Karpas-422 (cell line): ENCODE results near the gene WDTC1. TPM values are rescaled to one million over a fixed set of nuclear protein-coding genes. Genes with fewer than 3 reads are reported as not detected.
"Not testable (repeated sequence)": the region's sequence is repeated elsewhere in the genome, so short reads cannot be mapped to it uniquely, and the experiment has no call there.

ENCODE experiments used
- DNase-seq: peaks from one replicate; pipeline ENCODE4 v3.0.0-alpha.2; 2015
- H2AFZ ChIP-seq: fragments of 200-600 bp; sonication (generic); 2 replicates; pipeline ENCODE4 v1.6.1; 2014; ENCODE audit warnings: antibody characterized with exemption, low read length, mixed read lengths
- H3K27ac ChIP-seq: fragments of 200-600 bp; sonication (generic); 2 replicates; pipeline ENCODE4 v1.5.1; 2014; ENCODE audit warnings: mild to moderate bottlenecking, low read length, moderate library complexity
- H3K27me3 ChIP-seq: fragments of 200-600 bp; sonication (generic); 2 replicates; pipeline ENCODE4 v1.6.1; 2014; ENCODE audit warnings: low read length, mixed read lengths
- H3K36me3 ChIP-seq: fragments of 200-600 bp; sonication (generic); 2 replicates; pipeline ENCODE4 v1.6.1; 2014; ENCODE audit warnings: low read length, mixed read lengths; ENCODE audit not compliant: insufficient read depth
- H3K4me1 ChIP-seq: fragments of 200-600 bp; sonication (generic); 2 replicates; pipeline ENCODE4 v1.6.1; 2014; ENCODE audit warnings: mild to moderate bottlenecking, low read length, mixed read lengths
- H3K4me2 ChIP-seq: fragments of 200-600 bp; sonication (generic); 2 replicates; pipeline ENCODE4 v1.6.1; 2014; ENCODE audit warnings: low read length, low read depth, mild to moderate bottlenecking; ENCODE audit not compliant: poor library complexity, severe bottlenecking
- H3K4me3 ChIP-seq: fragments of 200-600 bp; sonication (generic); 2 replicates; pipeline ENCODE4 v1.5.1; 2014; ENCODE audit warnings: mild to moderate bottlenecking, antibody characterized with exemption, low read length, mixed read lengths
- H3K79me2 ChIP-seq: fragments of 200-600 bp; sonication (generic); 2 replicates; pipeline ENCODE4 v1.6.1; 2014; ENCODE audit warnings: mild to moderate bottlenecking, low read length, mixed read lengths
- H3K9ac ChIP-seq: fragments of 200-600 bp; sonication (generic); 2 replicates; pipeline ENCODE4 v1.6.0; 2014; ENCODE audit warnings: low read length
- H3K9me2 ChIP-seq: fragments of 200-600 bp; sonication (generic), shearing (Covaris generic); replicated peaks from 2 replicates; pipeline ENCODE4 v1.6.0; 2014; ENCODE audit warnings: mild to moderate bottlenecking, low read length, moderate library complexity; ENCODE audit not compliant: insufficient read depth
- H3K9me3 ChIP-seq: fragments of 300-700, 200-600 bp; sonication (generic); 2 replicates; pipeline ENCODE4 v1.6.1; 2014; ENCODE audit warnings: low read length, mixed read lengths
- H4K20me1 ChIP-seq: fragments of 200-600 bp; sonication (generic); 2 replicates; pipeline ENCODE4 v1.6.1; 2014; ENCODE audit warnings: mild to moderate bottlenecking, antibody characterized with exemption, low read length, low read depth; ENCODE audit not compliant: insufficient read depth
- total RNA-seq: library from RNA; depleted of rRNA; stranded (reverse); fragments of >200 nt; shearing (Covaris generic); gene quantifications from 2 replicates; pipeline ENCODE4 v1.2.3, GENCODE V29; 2014; ENCODE audit warnings: low replicate concordance; rRNA removed

Gene WDTC1, protein sequence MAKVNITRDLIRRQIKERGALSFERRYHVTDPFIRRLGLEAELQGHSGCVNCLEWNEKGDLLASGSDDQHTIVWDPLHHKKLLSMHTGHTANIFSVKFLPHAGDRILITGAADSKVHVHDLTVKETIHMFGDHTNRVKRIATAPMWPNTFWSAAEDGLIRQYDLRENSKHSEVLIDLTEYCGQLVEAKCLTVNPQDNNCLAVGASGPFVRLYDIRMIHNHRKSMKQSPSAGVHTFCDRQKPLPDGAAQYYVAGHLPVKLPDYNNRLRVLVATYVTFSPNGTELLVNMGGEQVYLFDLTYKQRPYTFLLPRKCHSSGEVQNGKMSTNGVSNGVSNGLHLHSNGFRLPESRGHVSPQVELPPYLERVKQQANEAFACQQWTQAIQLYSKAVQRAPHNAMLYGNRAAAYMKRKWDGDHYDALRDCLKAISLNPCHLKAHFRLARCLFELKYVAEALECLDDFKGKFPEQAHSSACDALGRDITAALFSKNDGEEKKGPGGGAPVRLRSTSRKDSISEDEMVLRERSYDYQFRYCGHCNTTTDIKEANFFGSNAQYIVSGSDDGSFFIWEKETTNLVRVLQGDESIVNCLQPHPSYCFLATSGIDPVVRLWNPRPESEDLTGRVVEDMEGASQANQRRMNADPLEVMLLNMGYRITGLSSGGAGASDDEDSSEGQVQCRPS
- 37.0 and 44.1 TPM in 2 replicates for total RNA-seq

DNA sequence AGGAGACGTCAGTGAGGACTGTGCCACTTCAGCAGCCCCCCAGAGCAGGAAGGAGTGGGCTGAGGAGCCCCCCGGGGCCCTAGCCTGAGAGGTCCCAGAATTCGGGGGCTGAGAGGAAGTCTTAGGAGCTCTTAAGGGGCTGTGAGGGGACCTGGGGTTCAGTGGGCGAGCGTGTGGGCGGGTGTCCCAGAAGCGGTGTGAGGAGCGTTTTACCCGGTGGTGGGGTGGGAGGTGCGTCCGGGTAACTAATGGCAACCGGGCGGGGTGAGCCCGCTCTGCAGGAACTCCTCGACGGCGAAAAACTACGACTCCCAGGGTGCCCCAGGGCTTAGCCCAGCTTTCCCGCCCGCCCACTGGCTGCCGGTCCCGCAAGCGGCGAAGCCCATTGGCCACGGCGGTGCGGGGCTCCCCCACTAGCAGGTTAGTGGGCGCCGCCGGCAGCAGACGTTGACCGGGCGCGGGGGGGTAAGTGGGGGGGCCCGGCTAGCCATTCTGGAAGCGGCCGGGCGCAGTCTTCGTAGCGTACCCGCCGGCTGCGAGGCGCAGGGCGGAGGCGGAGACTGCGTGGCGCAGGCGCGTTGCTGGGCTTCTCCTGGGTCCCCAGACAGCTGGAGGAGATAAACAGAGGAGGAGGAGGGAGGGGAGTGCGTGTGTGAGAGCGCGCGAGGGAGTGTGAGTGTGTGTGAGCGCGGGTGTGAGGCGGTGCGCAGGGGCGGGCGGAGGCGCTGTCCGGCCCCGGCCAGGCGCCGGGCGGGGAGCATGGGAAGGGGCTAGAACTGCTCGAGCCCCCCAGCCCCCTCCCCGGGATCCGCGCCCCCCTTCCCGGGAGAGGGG, at the start of gene WDTC1:
WDTC1 (plus strand) TSS at position 584 of the 834 bp plus-strand sequence. CDS start 26,423 bp downstream, outside the sequence.
- peak within 1 kb of the TSS; percentile 67 for H3K4me3 ChIP-seq
- H3K9ac ChIP-seq = peak within 1 kb of the TSS; percentile 68
- H3K27ac ChIP-seq = peak within 1 kb of the TSS; percentile 64
- H3K4me1 ChIP-seq = peaks cover 30% of the 10 kb centered on the region
- peak; percentile 99 for DNase-seq
- H3K79me2 ChIP-seq = peaks cover 40% of the 10 kb centered on the region
- H3K27me3 ChIP-seq = no peaks in the 10 kb centered on the region
- no peaks in the 10 kb centered on the region for H4K20me1 ChIP-seq
- no peaks in the 10 kb centered on the region for H3K9me3 ChIP-seq
- peak within 1 kb of the TSS; percentile 80 for H3K4me2 ChIP-seq
- H2AFZ ChIP-seq = peak within 1 kb of the TSS; percentile 89
- H3K36me3 ChIP-seq = no peaks in the 10 kb centered on the region
- no peaks in the 10 kb centered on the region for H3K9me2 ChIP-seq

DNA sequence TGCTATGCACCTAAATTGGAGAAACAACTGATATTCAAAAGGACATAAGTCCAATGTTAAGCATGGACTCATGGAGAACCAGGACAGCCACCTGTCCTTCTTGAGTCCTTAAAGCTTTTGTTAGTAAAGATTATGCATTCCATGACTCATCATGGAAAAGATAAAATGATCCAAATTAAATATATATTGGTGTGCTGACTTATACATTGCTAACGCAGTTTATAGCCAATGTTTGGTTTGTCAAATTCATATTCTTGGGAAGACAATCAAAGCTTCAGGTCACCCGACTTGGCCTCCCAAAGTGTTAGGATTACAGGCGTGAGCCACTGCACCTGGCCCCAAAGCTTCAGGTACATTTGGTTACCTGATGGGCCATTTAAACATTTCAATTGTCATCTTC, 49.8 kb upstream of the WDTC1 start:
- not testable (repeated sequence) for H3K9me2 ChIP-seq, H3K4me2 ChIP-seq, H3K4me3 ChIP-seq, H3K4me1 ChIP-seq, H3K36me3 ChIP-seq, H2AFZ ChIP-seq, H3K9ac ChIP-seq, H3K9me3 ChIP-seq, H3K79me2 ChIP-seq, DNase-seq, H3K27me3 ChIP-seq, H4K20me1 ChIP-seq, H3K27ac ChIP-seq

DNA sequence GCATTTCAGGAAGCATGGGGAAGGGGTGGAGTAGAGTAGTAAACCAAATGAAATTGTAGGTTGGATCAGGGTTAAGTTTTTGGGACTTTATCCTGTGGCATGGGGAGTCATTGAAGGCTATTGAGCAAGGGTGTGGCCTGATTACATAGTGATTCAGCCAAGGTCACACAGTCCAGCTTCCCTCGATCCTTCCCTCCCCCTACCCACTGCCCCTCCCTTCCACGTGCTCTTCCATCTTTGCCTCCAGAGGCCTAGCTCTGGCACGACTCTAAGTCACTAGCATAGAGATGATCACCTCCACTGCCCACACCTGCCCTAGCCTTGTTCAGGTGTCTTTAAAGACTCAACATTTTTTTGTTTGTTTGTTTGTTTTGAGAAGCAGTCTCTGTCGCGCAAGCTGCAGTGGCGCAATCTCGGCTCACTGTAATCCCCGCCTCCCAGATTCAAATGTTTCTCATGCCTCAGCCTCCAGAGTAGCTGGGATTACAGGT, 42.3 kb upstream of the WDTC1 start:
- no peak overlapping the region for H3K4me3 ChIP-seq
- H3K9ac ChIP-seq = no peak overlapping the region
- DNase-seq = no peak
- H3K79me2 ChIP-seq = no peaks in the 10 kb centered on the region
- H3K36me3 ChIP-seq = no peaks in the 10 kb centered on the region
- H3K9me3 ChIP-seq = no peaks in the 10 kb centered on the region
- H3K9me2 ChIP-seq = no peaks in the 10 kb centered on the region
- no peaks in the 10 kb centered on the region for H4K20me1 ChIP-seq
- H3K27me3 ChIP-seq = no peaks in the 10 kb centered on the region
- H2AFZ ChIP-seq = no peak overlapping the region
- H3K27ac ChIP-seq = no peak overlapping the region
- H3K4me2 ChIP-seq = no peak overlapping the region
- peaks cover 3% of the 10 kb centered on the region; the same call in 1 of the 2 replicates for H3K4me1 ChIP-seq

DNA sequence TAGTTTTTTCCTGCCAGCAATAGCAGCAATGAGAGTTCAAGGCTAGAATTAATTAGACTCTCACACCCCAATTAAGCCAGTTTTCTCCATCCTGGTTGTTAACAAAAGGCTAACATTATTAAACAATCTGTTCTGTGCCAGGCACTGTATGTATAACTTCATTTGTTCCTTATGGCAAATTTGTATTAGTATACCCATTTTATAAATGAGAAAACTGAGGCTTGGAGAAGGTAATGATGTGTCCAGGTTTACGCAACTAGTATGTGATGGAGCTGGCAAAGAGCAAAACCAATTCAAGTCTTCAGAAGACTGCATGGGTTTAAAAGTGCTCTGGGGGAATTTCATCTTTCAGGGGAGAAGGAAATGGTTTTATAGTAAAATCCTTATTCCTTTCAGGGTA, 41.2 kb upstream of the WDTC1 start:
- Histone ChIP-seq H3K27me3 (no peaks in the 10 kb centered on the region), H3K9me3 (no peaks in the 10 kb centered on the region), H3K4me1 (peaks cover 8% of the 10 kb centered on the region), H3K9me2 (no peaks in the 10 kb centered on the region), H2AFZ (no peak overlapping the region), H3K4me3 (no peak overlapping the region), H3K79me2 (no peaks in the 10 kb centered on the region), H3K9ac (no peak overlapping the region), H4K20me1 (no peaks in the 10 kb centered on the region), H3K36me3 (no peaks in the 10 kb centered on the region), H3K27ac (no peak overlapping the region), H3K4me2 (no peak overlapping the region)
- DNase-seq = no peak

DNA sequence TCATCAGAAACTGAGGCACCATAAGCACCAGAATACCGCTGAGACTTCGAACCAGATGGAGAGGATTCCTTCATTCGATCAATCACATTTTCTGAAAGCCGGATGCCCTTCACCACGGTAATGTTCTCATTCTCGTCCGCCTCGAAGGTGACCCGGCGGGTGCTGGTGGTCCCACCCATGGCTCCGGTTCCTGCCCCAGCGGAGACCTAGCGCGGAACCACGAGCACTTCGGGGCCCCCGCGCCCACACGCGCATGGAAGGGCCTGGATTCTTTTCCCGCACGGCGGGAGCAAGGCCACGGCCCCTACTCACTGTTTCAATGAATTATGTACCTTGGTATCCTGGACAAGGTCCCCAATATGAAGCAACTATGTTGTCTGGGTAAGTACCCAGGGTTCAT, 33.1 kb upstream of the WDTC1 start:
- Histone ChIP-seq H3K4me2 (no peak overlapping the region), H3K27ac (no peak overlapping the region), H3K27me3 (no peaks in the 10 kb centered on the region), H2AFZ (no peak overlapping the region), H3K4me3 (no peak overlapping the region), H3K9ac (no peak overlapping the region), H4K20me1 (no peaks in the 10 kb centered on the region), H3K9me3 (no peaks in the 10 kb centered on the region), H3K36me3 (no peaks in the 10 kb centered on the region), H3K79me2 (no peaks in the 10 kb centered on the region), H3K9me2 (no peaks in the 10 kb centered on the region), H3K4me1 (peaks cover 7% of the 10 kb centered on the region)
- DNase-seq = no peak

DNA sequence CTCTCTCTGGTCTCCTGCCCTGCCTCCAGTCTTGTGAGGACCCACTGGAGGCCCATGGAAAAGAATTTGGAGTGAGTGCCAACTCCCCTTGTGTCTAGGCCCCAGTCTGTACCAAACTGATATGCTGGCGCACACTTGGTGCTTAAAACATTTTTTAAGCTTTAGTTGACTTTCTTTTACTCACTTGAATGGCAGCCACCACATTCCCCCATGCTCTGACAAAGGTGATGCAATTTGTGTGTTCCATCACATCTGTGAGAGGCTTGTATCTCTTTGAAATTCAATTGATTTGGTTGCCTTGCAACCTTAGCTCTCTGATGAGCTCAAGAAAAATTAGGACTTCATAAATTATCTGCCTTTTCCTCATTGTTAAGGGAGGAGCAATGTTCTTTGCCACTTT, 30.5 kb upstream of the WDTC1 start:
- no peaks in the 10 kb centered on the region for H4K20me1 ChIP-seq
- no peak overlapping the region for H3K4me2 ChIP-seq
- peaks cover 2% of the 10 kb centered on the region; the same call in 1 of the 2 replicates for H3K4me1 ChIP-seq
- H3K9ac ChIP-seq = no peak overlapping the region
- H3K36me3 ChIP-seq = no peaks in the 10 kb centered on the region
- no peaks in the 10 kb centered on the region for H3K27me3 ChIP-seq
- no peak overlapping the region for H2AFZ ChIP-seq
- no peaks in the 10 kb centered on the region for H3K9me3 ChIP-seq
- no peak for DNase-seq
- no peaks in the 10 kb centered on the region for H3K9me2 ChIP-seq
- no peak overlapping the region for H3K27ac ChIP-seq
- H3K79me2 ChIP-seq = no peaks in the 10 kb centered on the region
- H3K4me3 ChIP-seq = no peak overlapping the region

DNA sequence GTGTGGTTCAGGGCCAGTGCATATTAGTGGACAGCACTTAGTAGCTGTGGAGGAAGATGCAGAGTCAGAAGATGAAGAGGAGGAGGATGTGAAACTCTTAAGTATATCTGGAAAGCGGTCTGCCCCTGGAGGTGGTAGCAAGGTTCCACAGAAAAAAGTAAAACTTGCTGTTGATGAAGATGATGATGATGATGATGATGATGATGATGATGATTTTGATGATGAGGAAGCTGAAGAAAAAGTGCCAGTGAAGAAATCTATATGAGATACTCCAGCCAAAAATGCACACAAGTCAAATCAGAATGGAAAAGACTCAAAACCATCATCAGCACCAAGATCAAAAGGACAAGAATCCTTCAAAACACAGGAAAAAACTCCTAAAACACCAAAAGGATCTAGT, 27.2 kb upstream of the WDTC1 start:
- not testable (repeated sequence) for H2AFZ ChIP-seq, H3K36me3 ChIP-seq, H3K9ac ChIP-seq, H3K4me2 ChIP-seq, H3K4me3 ChIP-seq, H3K4me1 ChIP-seq, H3K27me3 ChIP-seq, DNase-seq, H3K79me2 ChIP-seq, H3K27ac ChIP-seq, H3K9me3 ChIP-seq, H4K20me1 ChIP-seq, H3K9me2 ChIP-seq
